Endothelial cell of hepatic sinusoid (primary cell): Measurements from ENCODE around the gene RB1.
"Not testable (repeated sequence)": the region's sequence is repeated elsewhere in the genome, so short reads cannot be mapped to it uniquely, and the experiment has no call there.

ENCODE experiments used
- in situ Hi-C: cut with HindIII; loops from 2 replicates; pipeline ENCODE4 v1.10.0; 2017; ENCODE audit warnings: low sequenced_read_pairs

Gene RB1

DNA sequence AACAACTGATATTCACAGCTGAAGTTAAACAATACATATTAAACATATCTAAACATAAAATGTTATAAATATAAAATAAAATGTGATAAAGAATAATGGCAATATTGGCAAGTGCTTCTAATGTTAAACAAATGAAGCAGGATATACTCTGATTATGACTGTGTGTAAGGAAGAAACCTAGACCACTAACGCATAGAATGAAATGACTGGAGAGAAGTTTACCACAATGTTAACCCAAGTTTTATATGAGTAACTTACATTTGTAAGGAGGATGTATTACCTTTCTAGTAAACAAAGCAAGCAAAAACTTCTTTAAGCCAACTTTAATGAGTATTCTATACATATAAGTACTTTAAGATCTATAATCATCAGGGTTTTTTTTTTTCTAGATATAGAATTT, 43.0 kb downstream of the RB1 start:
- in situ Hi-C loops = no loop called here

DNA sequence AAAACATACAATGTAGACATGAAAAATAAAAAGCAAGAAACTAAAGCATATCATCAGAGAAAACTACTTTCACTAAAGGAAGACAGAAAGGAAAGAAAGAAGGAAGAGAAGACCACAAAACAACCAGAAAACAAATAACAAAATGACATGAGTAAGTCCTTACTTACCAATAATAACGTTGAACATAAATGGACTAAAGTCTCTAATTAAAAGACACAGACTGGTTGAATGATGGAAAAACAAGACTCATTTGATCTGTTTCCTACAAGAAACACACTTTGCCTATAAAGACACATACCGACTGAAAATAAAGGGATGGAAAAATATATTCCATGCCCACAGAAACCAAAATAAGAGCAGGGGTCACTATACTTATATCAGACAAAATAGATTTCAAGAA, 46.0 kb downstream of the RB1 start:
- in situ Hi-C loops = no loop called here

DNA sequence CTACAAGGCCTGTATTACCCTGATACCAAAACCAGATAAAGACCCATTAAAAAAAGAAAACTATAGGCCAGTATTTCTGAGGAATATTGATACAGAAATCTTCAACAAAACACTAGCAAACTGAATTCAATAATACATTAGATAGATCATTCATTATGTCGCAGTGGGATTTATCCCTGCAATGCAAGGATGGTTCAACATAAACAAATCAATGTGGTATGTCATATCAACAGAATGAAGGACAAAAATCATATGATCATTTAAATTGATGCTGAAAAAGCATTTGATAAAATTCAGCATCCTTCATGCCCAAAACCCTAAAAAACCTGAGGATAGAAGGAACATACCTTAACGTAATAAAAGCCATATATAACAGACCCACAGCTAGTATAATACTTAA, 50.0 kb downstream of the RB1 start:
- in situ Hi-C loops = no loop called here

DNA sequence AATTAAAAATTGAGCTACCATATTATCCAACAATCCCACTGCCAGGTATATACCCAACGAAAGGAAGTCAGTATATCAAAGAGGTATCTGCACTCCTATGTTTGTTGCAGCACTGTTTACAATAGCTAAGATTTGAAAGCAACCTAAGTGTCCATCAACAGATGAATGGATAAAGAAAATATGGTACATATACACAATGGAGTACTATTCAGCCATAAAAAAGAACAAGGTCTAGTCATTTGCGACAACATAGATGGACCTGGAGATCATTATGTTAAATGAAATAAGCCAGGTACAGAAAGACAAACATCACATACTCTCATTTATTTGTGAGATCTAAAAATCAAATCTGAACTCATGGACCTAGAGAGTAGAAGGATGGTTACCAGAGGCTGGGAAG, 52.0 kb downstream of the RB1 start:
- in situ Hi-C loops = not testable (repeated sequence)

DNA sequence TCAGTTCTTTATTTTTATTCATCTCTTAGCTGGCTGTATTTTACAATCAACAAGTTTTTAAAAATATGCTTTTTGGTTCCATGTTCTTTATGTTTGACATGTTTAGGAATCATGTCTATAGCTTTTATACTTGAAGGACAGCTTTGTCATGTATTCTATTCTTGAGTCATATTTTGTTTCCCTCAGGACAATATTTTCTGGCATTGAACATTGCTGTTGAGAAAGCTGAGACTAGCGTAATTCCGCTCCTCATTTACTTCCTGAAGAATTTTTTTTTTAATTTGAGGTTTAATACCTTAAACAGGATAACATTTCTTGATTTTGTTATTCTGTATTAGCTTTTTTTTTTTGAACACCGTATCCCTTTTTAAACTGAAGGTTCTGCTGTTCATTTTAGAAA, 53.2 kb downstream of the RB1 start:
- in situ Hi-C loops = no loop called here

DNA sequence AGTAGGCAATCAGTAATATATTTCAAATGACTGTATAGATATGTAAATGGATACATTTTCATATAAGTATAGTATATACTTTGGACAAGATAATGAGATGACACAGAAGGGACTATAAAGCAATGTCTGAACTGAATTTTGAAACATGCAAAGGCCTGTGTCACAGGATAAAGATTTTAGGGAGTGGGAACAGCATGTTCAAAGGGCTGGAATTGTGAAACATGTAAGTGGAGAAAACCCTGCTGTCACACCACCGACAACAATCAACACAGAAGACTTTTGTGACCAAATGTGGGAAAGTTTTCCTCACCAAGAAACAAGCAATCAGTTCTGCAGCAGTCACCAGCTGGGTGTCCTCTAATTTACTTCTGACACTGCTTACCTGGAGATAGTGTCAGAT, 66.4 kb downstream of the RB1 start:
- in situ Hi-C loops = no loop called here

DNA sequence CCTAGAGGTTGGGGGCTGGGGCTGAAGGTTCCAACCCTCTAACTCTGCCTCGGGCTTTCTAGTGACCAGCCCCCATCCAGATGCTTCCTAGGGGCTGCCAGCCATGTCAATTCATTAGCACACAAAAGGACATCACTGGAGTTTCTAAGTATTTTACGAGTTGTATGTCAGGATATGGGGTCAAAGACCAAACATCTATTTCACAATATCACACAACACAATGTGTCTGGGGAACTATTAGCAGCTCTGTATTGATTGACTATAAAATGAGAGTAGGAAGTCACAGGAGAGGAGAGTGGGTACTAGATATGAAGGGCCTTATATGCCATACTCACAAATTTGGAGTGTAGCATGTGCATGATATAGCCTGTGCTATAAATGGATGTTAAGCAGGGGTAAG, 67.3 kb downstream of the RB1 start:
- in situ Hi-C loops = no loop called here

DNA sequence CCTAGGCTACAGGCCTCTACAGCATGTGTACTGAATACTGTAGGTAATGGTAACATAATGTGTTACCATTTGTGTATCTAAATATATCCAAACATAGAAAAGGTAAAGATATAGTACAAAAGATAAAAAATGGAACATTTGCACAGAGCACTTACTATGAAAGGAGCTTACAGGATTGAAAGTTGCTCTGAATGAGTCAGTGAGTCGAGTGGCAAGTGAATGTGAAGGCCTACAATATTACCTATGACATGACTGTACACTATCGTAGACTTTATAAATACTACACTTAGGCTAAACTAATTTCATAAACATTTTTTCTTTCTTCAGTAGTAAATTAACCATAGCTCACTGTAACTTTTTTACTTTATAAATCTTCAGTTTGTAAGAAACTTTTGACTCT, 74.3 kb downstream of the RB1 start:
- in situ Hi-C loops = no loop called here

DNA sequence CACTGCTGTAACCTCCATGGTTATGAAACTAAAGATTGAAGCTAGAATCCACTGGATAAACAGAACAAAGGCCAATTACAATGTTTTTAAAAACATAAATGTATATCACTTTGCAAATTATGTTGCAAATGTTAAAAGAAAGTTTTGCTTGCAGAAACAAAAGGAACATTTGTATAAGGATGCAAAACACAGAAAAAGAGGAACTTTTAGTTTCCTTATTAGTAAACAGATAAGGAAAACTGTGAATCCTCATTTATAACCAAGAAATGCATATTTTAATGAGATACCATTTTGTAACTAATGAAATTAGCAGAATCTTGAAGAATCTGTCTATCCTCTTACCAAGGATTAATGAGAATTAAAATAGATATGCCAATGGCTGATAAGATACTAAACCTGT, 77.0 kb downstream of the RB1 start:
- in situ Hi-C loops = no loop called here

DNA sequence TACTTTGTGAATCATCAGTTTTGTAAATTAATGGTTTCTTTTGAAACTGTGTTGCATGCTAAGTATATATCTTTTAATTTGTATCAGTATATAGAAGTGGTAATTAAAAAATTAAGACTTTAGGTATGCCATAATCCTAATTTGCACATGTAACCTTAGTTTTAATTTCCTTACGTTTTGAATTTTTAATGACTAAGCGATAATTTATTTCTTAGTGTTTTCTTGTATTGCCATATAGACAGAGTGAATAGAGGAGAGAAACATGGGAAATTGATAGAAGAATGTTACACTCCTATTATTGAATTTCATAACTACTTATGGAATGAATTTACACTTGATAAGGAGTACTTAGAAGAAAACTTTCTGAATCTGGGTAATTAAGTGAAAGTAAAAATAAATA, 79.8 kb downstream of the RB1 start:
- in situ Hi-C loops = no loop called here

DNA sequence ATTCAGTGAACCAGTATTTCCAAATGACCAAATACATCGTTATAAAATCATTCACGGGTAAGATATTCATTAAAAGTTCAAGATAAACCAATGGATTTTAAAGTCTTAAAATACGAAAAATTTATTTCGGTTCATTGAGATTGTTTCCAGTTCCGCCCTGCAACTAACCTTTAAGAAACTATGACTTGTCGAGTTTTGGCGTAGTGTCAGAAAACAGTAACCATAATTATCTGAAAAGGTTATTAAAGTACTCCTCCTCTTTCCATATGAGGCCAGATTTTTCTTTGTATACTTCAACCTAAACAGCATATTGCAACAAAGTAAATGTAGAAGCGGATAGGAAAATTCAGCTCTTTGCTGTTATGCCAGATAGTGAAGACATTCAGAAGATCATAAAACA, 83.3 kb downstream of the RB1 start:
- in situ Hi-C loops = no loop called here

DNA sequence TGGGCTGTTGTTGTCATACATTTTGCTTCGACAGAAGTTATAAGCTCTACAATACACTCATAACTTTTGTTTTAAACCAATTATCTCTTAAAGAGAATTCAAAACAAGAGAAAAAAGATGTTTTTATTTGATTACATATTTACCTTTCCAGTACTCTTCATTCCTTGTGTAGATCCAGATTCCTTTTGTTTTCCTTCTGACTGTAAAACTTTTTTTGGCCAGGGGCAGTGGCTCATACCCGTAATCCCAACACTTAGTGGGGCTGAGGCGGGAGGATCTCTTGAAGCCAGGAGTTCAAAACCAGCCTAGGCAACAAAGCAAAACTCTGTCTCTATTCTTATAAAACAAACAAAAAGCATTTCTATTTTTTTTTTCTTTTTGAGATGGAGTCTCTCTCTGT, 87.7 kb downstream of the RB1 start:
- in situ Hi-C loops = no loop called here

DNA sequence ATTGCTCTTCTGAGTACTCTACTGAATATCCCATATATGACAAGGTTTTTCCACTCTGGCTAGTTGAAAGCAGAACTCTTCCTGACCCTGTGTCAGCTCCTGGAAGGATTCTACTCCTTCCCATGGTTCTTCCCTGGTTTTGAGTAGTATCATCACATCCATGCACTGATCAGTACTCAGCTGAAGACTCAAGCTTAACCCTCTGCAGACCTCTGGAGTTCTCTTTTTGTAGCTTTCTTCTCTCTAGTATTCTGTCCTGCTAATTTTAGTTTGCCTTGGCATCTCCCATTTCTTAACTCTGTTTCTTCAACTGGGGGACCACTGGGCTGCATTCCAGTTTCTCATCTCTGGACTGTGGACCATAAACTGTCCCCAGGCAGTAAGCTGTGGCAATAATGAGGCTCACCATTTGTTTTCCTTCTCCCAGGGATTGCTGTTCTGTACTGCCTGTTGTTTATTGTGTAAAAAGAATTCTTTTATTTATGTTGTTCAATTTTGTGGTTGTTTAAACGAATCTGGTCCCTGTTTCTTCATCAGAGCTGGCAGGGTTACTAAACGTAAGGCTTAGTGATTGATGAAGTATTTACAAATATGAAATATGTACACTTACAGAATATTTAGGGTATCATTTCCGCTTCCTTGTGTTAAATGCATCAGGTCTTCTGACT, 89.6 kb downstream of the RB1 start:
- in situ Hi-C loops = no loop called here

DNA sequence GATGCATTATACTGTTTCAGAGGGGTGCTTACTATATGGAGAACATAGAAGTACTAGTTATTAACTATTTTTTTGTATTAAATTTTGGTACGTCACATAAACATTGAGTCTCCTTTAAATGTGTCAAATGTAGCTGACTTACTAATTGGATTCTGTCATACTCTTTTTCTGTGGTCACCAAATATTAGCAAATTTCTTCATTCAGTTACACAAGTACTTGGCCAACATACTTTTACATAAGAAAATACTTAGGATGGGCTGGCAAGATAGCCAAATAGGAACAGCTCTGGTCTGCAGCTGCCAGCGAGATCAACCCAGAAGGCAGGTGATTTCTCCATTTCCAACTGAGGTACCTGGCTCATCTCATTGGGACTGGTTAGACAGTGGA, 90.1 kb downstream of the RB1 start:
- in situ Hi-C loops = no loop called here

DNA sequence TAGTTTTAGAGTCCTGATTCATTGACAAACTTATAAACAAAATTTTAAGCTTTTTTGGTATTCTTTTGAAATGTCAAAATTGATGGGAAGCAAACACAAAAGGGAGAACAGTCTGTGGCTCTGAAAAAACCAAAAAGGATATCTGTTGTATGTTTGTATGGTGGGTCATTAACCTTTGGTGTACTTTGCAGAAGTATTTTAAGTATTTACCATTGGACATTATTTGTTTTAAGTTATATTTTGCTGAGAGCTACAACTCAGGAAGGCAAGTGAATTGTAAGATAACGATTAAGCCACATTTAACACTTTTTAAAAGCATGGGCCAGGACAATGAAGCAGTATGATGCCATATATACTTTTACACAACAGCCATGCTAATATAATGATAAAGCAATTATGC, 94.2 kb downstream of the RB1 start:
- in situ Hi-C loops = no loop called here

DNA sequence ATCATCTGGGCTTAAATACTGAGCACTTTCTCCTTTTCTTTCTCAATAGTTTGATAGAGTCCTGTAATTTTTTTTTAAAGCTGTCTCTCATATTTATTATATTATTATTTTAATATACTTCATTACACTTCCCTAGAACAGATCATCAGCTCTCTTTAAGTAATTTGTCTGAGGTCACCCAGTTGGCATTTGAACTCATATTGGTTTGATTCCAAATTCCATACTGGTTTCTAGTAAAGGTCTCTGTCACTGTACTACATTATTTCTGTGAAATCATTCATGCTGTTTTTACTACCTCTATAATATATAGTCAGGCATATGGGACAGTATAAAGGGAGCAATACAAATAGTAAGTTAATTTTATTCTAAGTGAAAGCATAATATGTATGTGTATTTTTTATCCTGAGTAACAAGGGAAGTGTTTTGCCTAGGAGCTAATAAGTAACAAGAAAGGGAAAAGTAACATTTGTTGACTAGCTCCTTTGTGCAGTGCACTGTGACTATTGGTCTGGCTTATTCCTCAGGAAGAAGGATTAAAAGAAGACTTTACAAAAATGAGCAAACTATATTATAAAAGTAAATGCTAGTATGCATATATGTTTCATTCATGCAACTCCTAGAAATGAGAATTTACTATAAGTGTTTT, 95.0 kb downstream of the RB1 start:
- in situ Hi-C loops = no loop called here

DNA sequence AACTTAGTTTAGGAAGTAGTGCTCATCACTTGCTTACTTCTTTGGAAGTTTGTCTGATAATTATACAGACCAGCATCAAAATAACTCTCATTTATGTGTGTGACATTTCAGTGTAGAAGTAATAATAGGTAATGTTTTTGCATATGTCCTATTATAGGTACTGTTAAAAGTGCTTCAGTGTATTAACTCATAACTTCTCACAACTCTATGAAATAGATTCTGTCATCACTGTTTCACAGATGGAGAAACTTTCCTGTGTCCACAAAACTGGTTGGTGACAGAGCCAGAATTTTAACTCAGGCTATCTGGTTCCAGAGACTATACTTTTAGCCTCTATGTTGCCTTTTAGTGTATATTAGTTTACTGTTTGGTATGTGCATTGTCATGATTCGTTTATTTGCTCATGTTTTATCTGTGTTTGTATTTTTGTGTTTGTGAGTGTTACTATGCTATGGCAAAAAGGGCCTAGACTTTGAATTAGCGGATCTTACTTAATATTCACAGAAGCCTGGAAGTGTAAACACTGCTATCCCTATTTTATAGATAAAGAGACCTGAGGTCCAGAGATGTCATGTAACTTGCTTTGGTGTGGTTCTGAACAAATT, 96.6 kb downstream of the RB1 start:
- in situ Hi-C loops = loop anchor here (5.0 kb wide), 1 partner anchor 92 kb away; no protein-coding TSS in a partner anchor

DNA sequence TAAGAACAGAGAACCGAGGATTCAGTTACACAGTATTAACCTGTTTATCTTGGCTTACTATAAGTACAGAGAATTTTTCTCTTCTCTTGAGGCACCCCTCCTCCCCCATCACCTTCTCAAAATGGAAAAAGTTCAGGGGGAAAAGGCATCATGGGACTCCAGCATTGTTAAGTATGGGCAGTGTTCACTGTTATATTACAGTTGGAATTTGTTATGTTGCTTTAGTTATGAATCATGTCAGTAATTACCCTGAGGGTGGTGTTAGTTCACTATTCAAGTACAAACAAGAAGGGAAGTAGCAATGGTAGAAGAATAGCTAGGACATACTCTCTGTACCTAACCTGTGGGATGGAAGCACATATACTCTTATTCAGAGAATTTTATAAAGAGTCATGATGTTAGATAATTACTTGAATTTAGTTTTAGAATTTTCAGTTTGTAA, 97.3 kb downstream of the RB1 start:
- in situ Hi-C loops = loop anchor here (5.0 kb wide), 1 partner anchor 91 kb away; no protein-coding TSS in a partner anchor

DNA sequence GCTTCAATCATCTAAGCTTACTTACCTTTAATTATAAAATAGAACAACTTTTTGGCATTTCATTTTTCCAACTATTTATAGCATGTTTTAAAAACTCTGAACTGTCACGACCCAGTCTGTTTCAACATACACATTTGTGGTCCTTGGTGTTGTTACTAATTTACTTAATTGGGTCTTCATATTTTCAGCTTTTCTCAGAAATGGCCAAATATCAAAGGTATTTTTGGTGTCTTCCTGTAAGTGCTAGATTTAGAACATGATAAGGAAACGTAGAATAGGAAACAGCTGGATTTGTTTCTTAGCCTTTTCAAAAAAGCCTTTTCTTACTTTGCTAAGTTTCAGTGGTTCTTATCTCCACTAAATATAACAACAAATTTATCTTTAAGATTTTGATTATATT, 97.9 kb downstream of the RB1 start:
- in situ Hi-C loops = loop anchor here (5.0 kb wide), 1 partner anchor 91 kb away; no protein-coding TSS in a partner anchor

DNA sequence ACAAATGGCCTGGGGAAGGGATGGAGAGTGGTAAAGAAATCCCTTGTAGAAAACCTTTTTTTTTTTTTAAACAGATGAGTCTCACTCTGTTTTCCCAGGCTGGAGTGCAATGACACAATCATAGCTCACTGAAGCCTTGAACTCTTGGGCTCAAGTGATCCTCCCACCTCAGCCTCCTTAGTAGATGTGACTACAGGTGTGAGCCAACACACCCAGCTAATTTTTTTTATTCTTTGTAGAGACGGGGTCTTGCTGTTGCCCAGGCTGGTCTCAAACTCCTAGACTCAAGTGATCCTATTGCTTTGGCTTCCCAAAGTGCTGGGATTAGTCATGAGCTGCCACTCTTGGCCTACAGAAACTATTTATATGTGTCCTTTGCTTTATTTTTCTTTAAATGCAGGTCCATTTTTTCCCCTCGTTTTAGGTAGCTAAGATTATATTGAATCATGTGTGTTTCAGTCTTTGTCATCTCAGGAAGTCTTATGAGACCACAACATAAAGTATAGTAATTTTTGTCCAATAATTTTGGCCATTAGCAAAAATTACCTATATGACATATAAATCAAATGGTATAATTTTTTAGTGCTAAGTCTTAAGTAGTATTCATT, 98.9 kb downstream of the RB1 start:
- in situ Hi-C loops = loop anchor here (5.0 kb wide), 1 partner anchor 90 kb away; no protein-coding TSS in a partner anchor

DNA sequence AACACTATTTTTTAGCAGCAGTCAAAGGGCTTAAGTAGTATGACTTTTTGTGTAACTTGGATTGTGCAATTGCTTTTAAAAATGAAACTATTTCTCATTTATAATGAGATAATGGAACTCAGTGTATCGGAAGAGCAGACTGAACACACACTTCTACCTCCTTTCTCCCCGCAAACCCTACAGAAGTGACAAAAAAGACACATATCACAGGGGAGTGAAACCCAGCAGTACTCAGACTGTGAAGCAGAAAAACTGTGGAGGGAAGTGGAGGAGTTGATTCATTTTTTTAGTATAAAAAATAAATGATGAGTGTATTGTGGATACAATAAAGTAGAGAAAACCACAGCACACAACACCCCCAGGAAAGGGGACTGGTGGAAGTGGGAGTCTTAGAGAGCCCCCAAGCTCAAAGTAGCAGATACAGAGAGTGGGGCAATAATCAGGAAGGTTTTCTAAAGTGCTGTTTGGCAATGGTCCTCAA, 99.6 kb downstream of the RB1 start:
- in situ Hi-C loops = loop anchor here (5.0 kb wide), 1 partner anchor 89 kb away; no protein-coding TSS in a partner anchor

DNA sequence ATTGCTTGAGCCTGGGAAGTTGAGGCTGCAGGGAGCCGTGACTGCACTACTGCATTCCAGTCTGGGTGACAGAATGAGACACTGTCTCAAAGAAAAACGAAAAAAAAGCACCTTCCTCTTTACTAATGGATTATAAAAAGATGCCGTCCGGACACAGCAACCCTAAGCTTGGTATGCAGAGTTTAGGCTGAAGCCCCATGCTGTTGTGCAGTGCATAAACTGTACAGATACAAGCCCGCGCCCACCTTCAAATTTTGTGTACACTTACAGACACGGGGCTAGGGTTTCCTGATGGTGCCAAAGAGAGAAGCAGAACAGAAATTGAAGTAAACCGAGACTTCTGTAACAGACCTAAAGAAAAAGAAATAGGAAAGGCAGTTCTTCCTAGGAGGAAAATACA, 100.4 kb downstream of the RB1 start:
- in situ Hi-C loops = loop anchor here (5.0 kb wide), 1 partner anchor 88 kb away; no protein-coding TSS in a partner anchor
